Activated CD4-positive, alpha-beta T cell treated with anti-CD3 and anti-CD28 coated beads, Interleukin-2, amount 50 U/mL, for 48 hours (primary cell): ENCODE results near the gene CD209.

Source experiments
- DNase-seq, 2 experiments: peaks; one replicate each; pipeline ENCODE4 v3.0.0-alpha.2; 2020

Gene CD209

GRCh38 chr19:7704280-7705060 lies 42.9 kb downstream of the CD209 start:
- DNase-seq: no peak

GRCh38 chr19:7703332-7703731 lies 44.0 kb downstream of the CD209 start:
- no peak for DNase-seq

- no peak for DNase-seq
Observed at GRCh38 chr19:7701654-7702457, 45.5 kb downstream of the CD209 start, which contains the start of gene FCER2. Gene FCER2, minus strand, starts transcription at chr19:7702131. Its CDS starts 2,371 bp downstream, at chr19:7699760.

DNA sequence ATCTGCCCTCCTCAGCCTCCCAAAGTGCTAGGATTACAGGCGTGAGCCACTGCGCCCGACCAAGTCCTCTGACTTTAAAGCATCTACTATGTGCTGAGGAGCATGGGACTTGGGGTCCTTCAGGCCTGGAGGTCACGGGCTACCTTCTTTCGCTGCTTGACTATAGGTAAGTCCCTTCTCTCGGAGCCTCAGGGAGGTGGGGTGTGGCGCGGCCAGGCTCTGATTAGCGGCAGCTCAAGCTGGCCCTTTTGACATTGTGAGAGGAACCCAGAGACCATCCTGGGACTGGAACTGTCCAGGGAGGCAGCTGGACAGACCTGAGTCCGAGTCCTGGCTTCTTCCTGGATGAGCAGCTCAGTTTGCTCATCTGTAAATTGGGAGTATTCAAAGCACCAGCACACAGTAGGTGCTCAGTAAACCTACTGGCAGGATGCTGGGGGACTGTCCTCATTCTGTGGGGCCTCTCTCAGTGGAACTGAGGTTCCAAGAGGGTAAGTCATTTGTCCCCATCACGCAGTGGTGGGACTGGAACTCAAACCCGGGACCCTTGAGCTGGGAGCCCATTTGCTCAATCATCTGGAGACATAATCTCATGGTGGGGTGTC lies 46.2 kb downstream of the CD209 start:
- no peak for DNase-seq

DNA sequence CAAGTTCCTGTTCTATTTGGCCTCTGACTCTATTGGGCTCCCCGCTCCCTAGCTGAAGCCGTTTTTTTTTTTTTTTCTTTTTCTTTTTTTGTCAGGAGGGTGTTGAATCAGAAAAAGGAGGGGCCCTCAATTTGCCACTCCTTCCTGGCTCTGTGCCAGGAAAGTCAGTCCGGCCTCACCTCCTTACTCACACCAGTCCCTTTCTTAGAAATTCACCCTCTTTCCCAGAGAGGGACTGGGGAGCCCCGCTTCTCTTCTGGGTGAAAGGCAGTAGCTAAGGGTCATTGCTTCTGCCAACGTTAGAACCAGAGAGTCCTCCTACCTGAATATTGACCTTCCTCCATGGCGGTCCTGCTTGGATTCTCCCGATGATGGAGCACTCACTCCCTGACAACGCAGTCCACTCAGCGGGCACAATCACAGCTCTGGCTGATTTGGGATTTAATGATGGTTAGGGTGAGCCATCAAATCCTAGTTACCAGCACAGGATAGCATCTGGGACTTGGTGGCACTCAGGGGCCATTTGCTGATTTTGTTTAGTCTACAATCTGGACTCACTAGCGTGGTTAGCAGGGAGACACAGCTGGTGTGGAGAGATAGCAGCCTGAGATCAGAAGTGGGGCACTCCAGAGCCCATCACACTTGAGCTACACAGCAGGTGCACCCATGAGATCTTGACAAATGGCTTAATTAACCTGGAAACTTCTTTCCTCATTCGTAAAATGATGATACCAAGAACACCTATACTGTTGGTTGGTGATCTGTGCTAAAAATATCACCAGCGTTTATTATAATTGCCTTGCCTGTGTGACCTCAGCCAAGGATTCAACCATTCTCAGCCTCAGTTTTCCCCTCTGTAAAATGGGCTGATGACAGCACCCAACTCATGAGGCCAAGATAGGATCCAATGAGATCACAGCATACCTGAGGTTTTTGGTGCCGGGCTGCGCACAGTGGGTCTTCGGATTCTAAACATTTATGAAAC lies 47.6 kb downstream of the CD209 start:
- DNase-seq: peak; percentile 64 to 77

GRCh38 chr19:7699003-7699402 lies 48.3 kb downstream of the CD209 start:
- no peak for DNase-seq

GRCh38 chr19:7698583-7698982 lies 48.8 kb downstream of the CD209 start:
- no peak for DNase-seq

GRCh38 chr19:7697721-7698287 lies 49.5 kb downstream of the CD209 start:
- no peak for DNase-seq

DNA sequence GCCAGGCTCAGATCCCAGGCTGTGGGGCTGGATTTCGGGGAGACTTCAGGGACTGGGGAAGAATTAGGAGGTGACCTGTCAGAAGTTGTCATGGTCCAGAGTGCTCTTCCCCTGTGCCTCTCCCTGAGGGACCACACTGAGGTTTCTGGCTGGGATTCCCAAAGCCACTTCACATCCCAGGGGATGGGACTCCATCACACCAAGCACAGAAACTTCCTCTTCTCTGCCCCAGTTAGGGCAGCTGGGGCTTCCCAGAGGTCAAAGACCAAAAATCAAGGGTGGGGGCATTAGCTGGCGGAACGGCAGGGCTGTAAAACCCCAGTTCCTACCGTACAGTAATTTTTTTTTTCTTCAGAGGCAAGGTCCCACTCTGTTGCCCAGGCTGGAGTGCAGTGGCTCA lies 52.8 kb downstream of the CD209 start:
- no peak for DNase-seq

- no peak for DNase-seq
Observed at GRCh38 chr19:7692417-7693088, 54.8 kb downstream of the CD209 start.

- no peak for DNase-seq
Observed at GRCh38 chr19:7691497-7691896, 55.8 kb downstream of the CD209 start.

DNA sequence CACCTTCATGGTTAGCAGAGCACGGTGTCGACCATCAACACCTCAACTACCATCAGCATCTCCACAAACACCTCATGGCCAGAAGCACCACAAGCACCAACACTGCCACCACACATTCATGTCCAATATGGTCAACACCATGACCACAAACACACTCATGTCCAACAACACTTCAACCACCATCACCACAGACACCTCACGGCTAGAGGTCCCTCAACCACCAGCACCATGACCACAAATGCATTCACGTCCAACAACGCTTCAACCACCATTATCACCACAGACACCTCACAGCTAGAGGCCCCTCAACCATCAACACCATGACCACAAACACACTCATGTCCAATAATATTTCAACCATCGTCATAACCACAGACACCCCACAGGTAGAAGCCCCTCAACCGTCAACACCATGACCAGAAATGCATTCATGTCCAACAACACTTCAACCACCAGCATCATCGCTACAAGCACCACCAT lies 56.5 kb downstream of the CD209 start:
- no peak for DNase-seq
